ENCODE measurements around the gene POLR2B. TPM values are rescaled to one million over a fixed set of nuclear protein-coding genes. Genes with fewer than 3 reads are reported as not detected.

Gene POLR2B
- total RNA-seq, 2 experiments from 2014 or later: 70.0 to 72.5 TPM

- Histone ChIP-seq H3K27ac (ENCODE audit: low read depth in 1 of 2, low read length in 2 of 2) (no peak overlapping the region), H3K9me3 (ENCODE audit: control insufficient read depth in 1 of 2, insufficient read depth in 1 of 2, low read length in 2 of 2) (no peaks in the 10 kb centered on the region), H3K27me3 (ENCODE audit: control insufficient read depth in 1 of 2, insufficient read depth in 2 of 2, low read length in 2 of 2) (no peaks in the 10 kb centered on the region), H3K4me1 (ENCODE audit: insufficient read depth, low read length) (no peaks in the 10 kb centered on the region), H3K36me3 (ENCODE audit: insufficient read depth, low read length) (peaks cover 5% of the 10 kb centered on the region), H3K4me3 (ENCODE audit: low read length) (no peak overlapping the region)
- POLR2A ChIA-PET: interaction anchor here (0.6 to 0.9 kb wide), 2 partner anchors 10 to 21 kb away, joined by 3 to 4 read pairs; partner anchors contain the start of gene POLR2B
- no peak for TF ChIP-seq CTCF (IDR thresholded peaks at IDR 0.05)
- H3K36me3 Mint-ChIP-seq (ENCODE audit: low read depth): peaks cover 18% of the 10 kb centered on the region
- no peaks in the 10 kb centered on the region for H3K9me3 Mint-ChIP-seq
- CTCF ChIA-PET: no interaction called here
- no peak overlapping the region for H3K27ac Mint-ChIP-seq
- intact Hi-C loops (cut with DNase I, micrococcal nuclease): no loop called here
- no peaks in the 10 kb centered on the region for H3K27me3 Mint-ChIP-seq
- no peaks in the 10 kb centered on the region for H3K4me1 Mint-ChIP-seq (ENCODE audit: low read depth)
- DNase-seq (peak in 2 of 14 experiments; percentile 45 to 62), ATAC-seq (ENCODE audit: poor library complexity) (no peak)
- H3K4me3 Mint-ChIP-seq: no peak overlapping the region
These were observed 20.6 kb upstream of the POLR2B start for GRCh38 chr4:56958111-56958517.

- DNase-seq (no peak), ATAC-seq (ENCODE audit: poor library complexity) (no peak)
- Mint-ChIP-seq H3K9me3 (no peaks in the 10 kb centered on the region), H3K4me3 (no peak overlapping the region), H3K36me3 (ENCODE audit: low read depth) (peaks cover 28% of the 10 kb centered on the region), H3K27me3 (no peaks in the 10 kb centered on the region), H3K4me1 (ENCODE audit: low read depth) (no peaks in the 10 kb centered on the region), H3K27ac (no peak overlapping the region)
- Histone ChIP-seq H3K9me3 (ENCODE audit: control insufficient read depth in 1 of 2, insufficient read depth in 1 of 2, low read length in 2 of 2) (no peaks in the 10 kb centered on the region), H3K4me1 (ENCODE audit: insufficient read depth, low read length) (no peaks in the 10 kb centered on the region), H3K27ac (ENCODE audit: low read depth in 1 of 2, low read length in 2 of 2) (no peak overlapping the region), H3K27me3 (ENCODE audit: control insufficient read depth in 1 of 2, insufficient read depth in 2 of 2, low read length in 2 of 2) (no peaks in the 10 kb centered on the region), H3K36me3 (ENCODE audit: insufficient read depth, low read length) (peaks cover 12% of the 10 kb centered on the region), H3K4me3 (ENCODE audit: low read length) (no peak overlapping the region)
- intact Hi-C loops (cut with DNase I, micrococcal nuclease): no loop called here
- ChIA-PET CTCF (no interaction called here), POLR2A (interaction anchor here (0.7 kb wide), 1 partner anchor 1564 kb away, joined by 3 read pairs; the partner anchor contains the start of gene TMEM165)
- no peak for TF ChIP-seq CTCF (IDR thresholded peaks at IDR 0.05)
These were observed 19.6 kb upstream of the POLR2B start for GRCh38 chr4:56959100-56959499.

GRCh38 chr4:56961107-56961500, 17.6 kb upstream of the POLR2B start:
- H3K27me3 ChIP-seq (ENCODE audit: control insufficient read depth in 1 of 2, insufficient read depth in 2 of 2, low read length in 2 of 2): no peaks in the 10 kb centered on the region
- DNase-seq (no peak), ATAC-seq (ENCODE audit: poor library complexity) (no peak)
- no peaks in the 10 kb centered on the region for H3K4me1 ChIP-seq (ENCODE audit: insufficient read depth, low read length)
- Mint-ChIP-seq H3K27me3 (no peaks in the 10 kb centered on the region), H3K4me3 (no peak overlapping the region), H3K36me3 (ENCODE audit: low read depth) (peaks cover 44% of the 10 kb centered on the region), H3K4me1 (ENCODE audit: low read depth) (no peaks in the 10 kb centered on the region), H3K9me3 (no peaks in the 10 kb centered on the region), H3K27ac (no peak overlapping the region)
- H3K27ac ChIP-seq (ENCODE audit: low read depth in 1 of 2, low read length in 2 of 2): no peak overlapping the region
- no peaks in the 10 kb centered on the region for H3K9me3 ChIP-seq (ENCODE audit: control insufficient read depth in 1 of 2, insufficient read depth in 1 of 2, low read length in 2 of 2)
- TF ChIP-seq CTCF (IDR thresholded peaks at IDR 0.05): no peak
- H3K36me3 ChIP-seq (ENCODE audit: insufficient read depth, low read length): peaks cover 30% of the 10 kb centered on the region
- ChIA-PET CTCF (no interaction called here), POLR2A (interaction anchor here (1.4 kb wide), 1 partner anchor 16 kb away, joined by 6 read pairs; the partner anchor contains the start of gene NOA1)
- H3K4me3 ChIP-seq (ENCODE audit: low read length): no peak overlapping the region
- intact Hi-C loops (cut with DNase I, micrococcal nuclease): no loop called here
